Body of pancreas (tissue), 4 donors: Measurements from ENCODE around the gene MTMR12. TPM values are rescaled to one million over a fixed set of nuclear protein-coding genes. Genes with fewer than 3 reads are reported as not detected.
A peak's percentile ranks its signal among the peaks of the same experiment; 100 is the strongest.

Experiments
- ATAC-seq: fragments of 150-250 bp; one replicate; pipeline ENCODE4 v1.9.1; 2016
- DNase-seq, 4 donors: peaks; one replicate each; pipeline ENCODE4 v3.0.0-alpha.2; 2019
- H3K27ac ChIP-seq, 4 donors: fragments of 200-600 bp; sonication (generic); 1 replicate in 3 of 4; 2 replicates in 1 of 4; pipeline versions ENCODE4 v1.5.1 to v1.6.1; 2016 to 2019; ENCODE audit warnings: mild to moderate bottlenecking in 1 of 4, mixed read lengths in 1 of 4, moderate library complexity in 1 of 4
- H3K27me3 ChIP-seq, 2 donors: fragments of 200-600 bp; sonication (generic); one replicate each; pipeline ENCODE4 v1.6.0; 2016; ENCODE audit warnings: mild to moderate bottlenecking in 1 of 2
- H3K36me3 ChIP-seq, 2 donors: fragments of 200-600 bp; sonication (generic); replicated peaks in 1 of 2; 2 replicates each; pipeline ENCODE4 v1.5.1; 2016; ENCODE audit warnings: low read depth in 2 of 2; ENCODE audit not compliant: insufficient read depth in 1 of 2
- H3K4me1 ChIP-seq: fragments of 200-600 bp; sonication (generic); one replicate; pipeline ENCODE4 v1.6.0; 2016
- H3K4me3 ChIP-seq, 2 donors: fragments of 200-600 bp; sonication (generic); 1 replicate in 1 of 2; 2 replicates in 1 of 2; pipeline ENCODE4 v1.5.1; 2016 to 2019
- H3K9me3 ChIP-seq, 3 donors: fragments of 200-600 bp; sonication (generic); 1 replicate in 2 of 3; 2 replicates in 1 of 3; pipeline ENCODE4 v1.5.1; 2016
- CTCF ChIP-seq, 7 experiments: fragments of 450-650 bp in 4 of 7; fragments of 200-600 bp in 3 of 7; sonication (generic) in 3 of 7; IDR thresholded peaks; one replicate each; pipeline ENCODE4 v1.5.1; 2016 to 2019; ENCODE audit warnings: antibody characterized with exemption in 7 of 7
- POLR2A ChIP-seq, 3 donors: fragments of 450-650 bp; IDR thresholded peaks; one replicate each; pipeline ENCODE4 v1.6.1; 2016; ENCODE audit warnings: antibody characterized with exemption in 3 of 3, mild to moderate bottlenecking in 2 of 3
- WGBS, 2 donors: methylation state at CpG; one replicate each; pipeline ENCODE4 v1.1.5; 2017; 5-methylcytosine and 5-hydroxymethylcytosine counted together
- intact Hi-C: fragments of 100-400 bp; cut with DNase I; formaldehyde crosslinking; loops from one replicate; pipeline ENCODE4 v1.15.1; 2023
- total RNA-seq, 2 donors: library from RNA; depleted of rRNA; stranded (reverse); fragments of >200 nt; gene quantifications; one replicate each; pipeline ENCODE4 v1.1.0, GENCODE V29; 2016

Gene MTMR12
- total RNA-seq: 10 to 100 TPM; 31.1 to 65.6 TPM

- TF ChIP-seq CTCF (IDR thresholded peaks at IDR 0.05) (no peak), POLR2A (IDR thresholded peaks at IDR 0.05) (peak; percentile 91 to 98 (median 92))
- no peaks in the 10 kb centered on the region for H3K9me3 ChIP-seq
- H3K27me3 ChIP-seq: no peaks in the 10 kb centered on the region
- ATAC-seq: peak; percentile 91
- intact Hi-C loops: no loop called here
- DNase-seq: peak; percentile 100
- peak within 1 kb of the TSS; percentile 98 to 100 (median 99) for H3K27ac ChIP-seq
- H3K4me1 ChIP-seq: peaks cover 66% of the 10 kb centered on the region
- no peaks in the 10 kb centered on the region for H3K36me3 ChIP-seq
- H3K4me3 ChIP-seq: peak within 1 kb of the TSS; percentile 20 to 54
- WGBS, 2 donors: 0% methylated on average over 12 to 45 of the region's 83 CpGs
These were observed at the start of gene MTMR12 for GRCh38 chr5:32312595-32313332. Gene MTMR12 (minus strand): TSS chr5:32312939. CDS start chr5:32312838, 101 bp downstream.

- TF ChIP-seq CTCF (IDR thresholded peaks at IDR 0.05) (no peak), POLR2A (IDR thresholded peaks at IDR 0.05) (no peak)
- no peak overlapping the region for H3K4me3 ChIP-seq
- ATAC-seq (no peak), DNase-seq (no peak)
- H3K36me3 ChIP-seq: peaks cover 0 to 6% of the 10 kb centered on the region in 2 donors
- no peaks in the 10 kb centered on the region for H3K4me1 ChIP-seq
- H3K27ac ChIP-seq: no peak overlapping the region
- H3K27me3 ChIP-seq: no peaks in the 10 kb centered on the region
- intact Hi-C loops: no loop called here
- WGBS, 2 donors: 87 to 89% methylated on average over 4 of the region's 4 CpGs
- H3K9me3 ChIP-seq: no peaks in the 10 kb centered on the region
These were observed 49.8 kb upstream of the MTMR12 start for GRCh38 chr5:32362527-32362926.

- Histone ChIP-seq H3K9me3 (no peaks in the 10 kb centered on the region), H3K27me3 (no peaks in the 10 kb centered on the region), H3K4me3 (no peak overlapping the region), H3K36me3 (peaks cover 0 to 6% of the 10 kb centered on the region in 2 donors), H3K4me1 (no peaks in the 10 kb centered on the region), H3K27ac (no peak overlapping the region)
- TF ChIP-seq CTCF (IDR thresholded peaks at IDR 0.05) (no peak), POLR2A (IDR thresholded peaks at IDR 0.05) (no peak)
- intact Hi-C loops: no loop called here
- WGBS, 2 donors: 86 to 88% methylated on average over 4 of the region's 4 CpGs
- DNase-seq: no peak
- no peak for ATAC-seq
These were observed 48.2 kb upstream of the MTMR12 start for GRCh38 chr5:32360906-32361305.

GRCh38 chr5:32358611-32359010 lies 45.9 kb upstream of the MTMR12 start:
- no peak for ATAC-seq
- no peak overlapping the region for H3K4me3 ChIP-seq
- H3K27me3 ChIP-seq: no peaks in the 10 kb centered on the region
- intact Hi-C loops: no loop called here
- no peaks in the 10 kb centered on the region for H3K4me1 ChIP-seq
- TF ChIP-seq CTCF (IDR thresholded peaks at IDR 0.05) (no peak), POLR2A (IDR thresholded peaks at IDR 0.05) (no peak)
- no peak overlapping the region for H3K27ac ChIP-seq
- 63 to 82% methylated on average over 6 of the region's 6 CpGs for WGBS, 2 donors
- H3K36me3 ChIP-seq: peaks cover 0 to 6% of the 10 kb centered on the region in 2 donors
- H3K9me3 ChIP-seq: no peaks in the 10 kb centered on the region
- DNase-seq: no peak

- ATAC-seq: no peak
These were observed 44.9 kb upstream of the MTMR12 start for GRCh38 chr5:32357658-32358057.

More at GRCh38 chr5:32357658-32358057, 44.9 kb upstream of the MTMR12 start:
- Histone ChIP-seq H3K36me3 (no peaks in the 10 kb centered on the region), H3K4me1 (no peaks in the 10 kb centered on the region), H3K4me3 (no peak overlapping the region), H3K9me3 (no peaks in the 10 kb centered on the region), H3K27me3 (no peaks in the 10 kb centered on the region), H3K27ac (no peak overlapping the region)
- TF ChIP-seq POLR2A (IDR thresholded peaks at IDR 0.05) (no peak), CTCF (IDR thresholded peaks at IDR 0.05) (no peak)
- intact Hi-C loops: no loop called here
- DNase-seq: no peak
